Naive thymus-derived CD8-positive, alpha-beta T cell (primary cell): ENCODE data around the gene METTL23. TPM values are rescaled to one million over a fixed set of nuclear protein-coding genes. Genes with fewer than 3 reads are reported as not detected.

ENCODE experiments used
- ATAC-seq, 2 donors: fragments of 150-1000 bp; cut with Tn5 transposase in 1 of 2; sonication (Bioruptor Pico), chemical (Tn5 transposase) in 1 of 2; 1 replicate in 1 of 2; 2 replicates in 1 of 2; pipeline ENCODE4 v1.10.0; 2021; ENCODE audit warnings: mild to moderate bottlenecking in 2 of 2, moderate library complexity in 2 of 2
- POLR2A ChIA-PET: fragments of 350-600 bp; sonication (Branson Sonifier 250); formaldehyde crosslinking; loops from one replicate; lab custom pipeline; 2021; ENCODE audit warnings: antibody characterized with exemption; lab: Charles Lee
- DNase-seq, 10 donors: peaks; one replicate each; pipeline versions ENCODE4 v3.0.0 to v3.0.0-alpha.2; 2020 to 2022
- H3K27ac Mint-ChIP-seq, 10 donors: one replicate each; pipeline ENCODE4 v1.8.0; 2020 to 2022; ENCODE audit warnings: mild to moderate bottlenecking in 10 of 10, mixed read lengths in 10 of 10, moderate library complexity in 4 of 10, inconsistent platforms in 1 of 10
- H3K27me3 Mint-ChIP-seq, 5 donors: one replicate each; pipeline ENCODE4 v1.8.0; 2021 to 2022; ENCODE audit warnings: mixed read lengths in 5 of 5
- H3K36me3 Mint-ChIP-seq, 3 donors: one replicate each; pipeline ENCODE4 v1.8.0; 2020 to 2022; ENCODE audit warnings: mixed read lengths in 3 of 3, mild to moderate bottlenecking in 2 of 3, inconsistent platforms in 1 of 3
- H3K4me1 Mint-ChIP-seq, 4 donors: one replicate each; pipeline ENCODE4 v1.8.0; 2021 to 2022; ENCODE audit warnings: mixed read lengths in 4 of 4
- H3K4me3 Mint-ChIP-seq, 10 donors: one replicate each; pipeline ENCODE4 v1.8.0; 2020 to 2022; ENCODE audit warnings: mild to moderate bottlenecking in 10 of 10, mixed read lengths in 10 of 10, moderate library complexity in 6 of 10, inconsistent platforms in 1 of 10
- H3K9me3 Mint-ChIP-seq, 9 donors: one replicate each; pipeline ENCODE4 v1.8.0; 2020 to 2022; ENCODE audit warnings: mixed read lengths in 9 of 9, mild to moderate bottlenecking in 3 of 9, inconsistent platforms in 1 of 9, moderate library complexity in 1 of 9
- microRNA-seq: library from miRNA; unstranded; fragments of <30 nt; microRNA quantifications from one replicate; pipeline ENCODE4 v1.2.0, GENCODE V29; 2022; ENCODE audit warnings: borderline microRNAs expressed
- polyA plus RNA-seq, 3 donors: library from polyadenylated mRNA; unstranded; fragments of 300-500 nt; fragmentation: Illumina TruSeq; gene quantifications; one replicate each; pipeline ENCODE4 v1.2.3, GENCODE V29; 2021
- total RNA-seq, 8 experiments: library from RNA in 2 of 8; stranded (reverse) in 2 of 8; gene quantifications; one replicate each; pipeline ENCODE4 v1.2.3 and lab custom pipeline; 2021 to 2026

The METTL23 gene
- total and polyA plus RNA-seq, 5 experiments from 2014 or later = 86.2 to 154 (median 140) TPM

DNA sequence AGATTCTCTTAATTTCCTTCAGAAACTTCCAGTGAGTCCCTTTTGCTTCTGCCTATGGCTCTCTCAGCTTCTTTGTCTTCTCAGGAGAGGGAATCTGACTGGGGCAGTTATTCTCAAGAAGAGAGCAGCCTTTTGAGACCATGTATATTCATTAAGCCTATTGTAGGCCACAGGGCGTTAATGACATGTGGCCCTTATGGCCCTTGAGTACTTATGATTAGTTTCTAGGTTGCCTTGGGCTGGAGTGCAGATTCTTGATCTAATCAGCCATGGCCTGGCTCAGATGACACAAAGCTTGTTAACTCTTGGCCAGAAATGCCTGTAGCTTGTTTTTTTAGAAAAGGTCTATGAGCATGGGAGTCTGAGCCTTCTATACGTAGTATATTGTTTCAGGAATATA is 28.6 kb downstream of the METTL23 start:
- no peaks in the 10 kb centered on the region for H3K9me3 Mint-ChIP-seq
- peaks cover 0 to 2% (median 0%) of the 10 kb centered on the region in 3 donors for H3K36me3 Mint-ChIP-seq
- no peak for ATAC-seq
- H3K4me1 Mint-ChIP-seq = peaks cover 14 to 25% (median 24%) of the 10 kb centered on the region in 4 donors
- DNase-seq = no peak
- H3K27me3 Mint-ChIP-seq = no peaks in the 10 kb centered on the region
- POLR2A ChIA-PET = interaction anchor here (1.2 to 6.6 kb wide), 2 partner anchors 18 to 29 kb away, joined by 3 to 109 read pairs; partner anchors contain the start of genes JMJD6, METTL23, MFSD11 and SRSF2
- H3K4me3 Mint-ChIP-seq = no peak overlapping the region
- H3K27ac Mint-ChIP-seq = peak overlapping the region in 5 of 10 donors; percentile 19 to 99 (median 63)

DNA sequence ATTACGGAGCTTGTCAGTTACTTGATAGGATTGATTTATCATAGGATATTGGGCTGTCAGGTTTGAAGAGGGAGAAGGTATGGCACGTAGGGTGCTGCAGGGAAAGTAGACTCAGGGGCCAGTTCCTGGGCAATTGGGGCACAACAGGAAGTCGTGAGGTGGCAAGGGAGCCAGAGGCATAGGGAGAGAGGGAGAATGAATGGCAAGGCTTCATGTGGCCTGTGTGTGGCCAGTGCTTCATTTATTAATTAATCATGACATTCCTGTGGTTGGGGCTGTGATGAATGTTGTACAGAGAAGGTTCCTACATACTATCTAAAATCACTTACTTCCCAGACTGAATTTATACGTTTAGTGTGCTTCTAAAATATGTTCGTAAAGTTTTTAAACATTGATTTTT is 30.6 kb downstream of the METTL23 start:
- ATAC-seq (no peak), DNase-seq (no peak)
- Mint-ChIP-seq H3K4me3 (no peak overlapping the region), H3K4me1 (peaks cover 12 to 21% (median 19%) of the 10 kb centered on the region in 4 donors), H3K36me3 (peaks cover 0 to 2% (median 0%) of the 10 kb centered on the region in 3 donors), H3K9me3 (no peaks in the 10 kb centered on the region), H3K27ac (peak overlapping the region in 2 of 10 donors; percentile 70 to 75), H3K27me3 (no peaks in the 10 kb centered on the region)
- POLR2A ChIA-PET = interaction anchor here (6.6 kb wide), 1 partner anchor 20 kb away, joined by 109 read pairs; the partner anchor contains the start of genes MFSD11 and SRSF2

DNA sequence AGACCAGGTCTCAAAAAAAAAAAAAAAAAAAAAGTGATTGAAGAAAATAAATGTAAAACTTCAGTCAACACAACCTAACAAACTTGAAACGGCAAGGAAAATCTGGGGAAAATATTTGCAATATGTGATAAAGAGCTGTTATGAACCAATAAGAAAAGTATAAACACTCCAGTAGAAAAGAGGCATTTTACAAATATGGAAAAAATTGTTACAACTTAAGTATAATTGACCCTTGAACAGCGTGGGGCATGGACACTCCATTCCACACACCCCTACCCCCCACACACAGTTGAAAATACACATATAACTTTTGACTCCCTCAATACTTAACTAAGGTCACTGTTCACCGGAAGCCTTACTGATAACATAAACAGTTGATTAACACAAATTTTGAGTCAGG is 31.9 kb downstream of the METTL23 start:
- no peak for DNase-seq
- H3K4me1 Mint-ChIP-seq = peaks cover 4 to 8% (median 7%) of the 10 kb centered on the region in 4 donors
- no peaks in the 10 kb centered on the region for H3K27me3 Mint-ChIP-seq
- POLR2A ChIA-PET = interaction anchor here (0.6 to 1.1 kb wide), 5 partner anchors 21 to 36 kb away, joined by 3 to 8 read pairs (median 3); partner anchors contain the start of gene MFSD11
- H3K27ac Mint-ChIP-seq = no peak overlapping the region
- no peak for ATAC-seq
- no peak overlapping the region for H3K4me3 Mint-ChIP-seq
- H3K9me3 Mint-ChIP-seq = no peaks in the 10 kb centered on the region
- peaks cover 0 to 2% (median 0%) of the 10 kb centered on the region in 3 donors for H3K36me3 Mint-ChIP-seq

DNA sequence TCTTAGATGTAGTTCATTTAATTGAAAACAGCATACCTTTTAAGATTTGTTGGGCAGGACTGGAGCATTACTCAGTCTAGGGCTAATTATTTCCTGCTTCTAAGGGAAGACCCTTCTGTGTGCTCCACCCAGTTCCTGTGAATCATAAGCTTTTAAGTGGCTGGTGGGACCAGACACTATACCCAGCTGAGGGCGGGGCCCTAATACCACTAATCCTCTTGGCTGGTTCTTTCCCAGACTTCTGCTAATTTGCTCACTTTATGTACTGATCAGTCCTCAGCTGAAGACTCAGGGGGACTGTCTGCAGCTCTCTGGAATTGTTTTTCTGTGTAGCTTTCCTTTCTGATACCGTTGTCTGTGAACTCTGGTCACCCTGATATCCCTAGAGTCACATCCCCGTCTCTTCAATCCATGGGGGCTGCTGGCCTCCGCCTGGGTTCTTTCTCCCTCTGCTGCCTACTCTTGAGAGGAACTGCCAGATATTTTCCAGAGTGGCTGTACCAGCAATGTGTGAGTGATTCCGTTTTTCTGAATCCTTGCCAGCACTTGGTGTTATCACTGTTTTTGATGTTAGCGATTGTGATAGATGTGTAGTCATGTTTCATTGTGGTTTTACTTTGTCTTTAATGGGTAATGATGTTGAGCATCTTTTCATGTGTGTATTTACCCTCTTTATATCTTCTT is 46.3 kb downstream of the METTL23 start:
- DNase-seq = peak in 9 of 10 donors; percentile 14 to 73 (median 41)
- peak; percentile 86 to 90 for ATAC-seq

DNA sequence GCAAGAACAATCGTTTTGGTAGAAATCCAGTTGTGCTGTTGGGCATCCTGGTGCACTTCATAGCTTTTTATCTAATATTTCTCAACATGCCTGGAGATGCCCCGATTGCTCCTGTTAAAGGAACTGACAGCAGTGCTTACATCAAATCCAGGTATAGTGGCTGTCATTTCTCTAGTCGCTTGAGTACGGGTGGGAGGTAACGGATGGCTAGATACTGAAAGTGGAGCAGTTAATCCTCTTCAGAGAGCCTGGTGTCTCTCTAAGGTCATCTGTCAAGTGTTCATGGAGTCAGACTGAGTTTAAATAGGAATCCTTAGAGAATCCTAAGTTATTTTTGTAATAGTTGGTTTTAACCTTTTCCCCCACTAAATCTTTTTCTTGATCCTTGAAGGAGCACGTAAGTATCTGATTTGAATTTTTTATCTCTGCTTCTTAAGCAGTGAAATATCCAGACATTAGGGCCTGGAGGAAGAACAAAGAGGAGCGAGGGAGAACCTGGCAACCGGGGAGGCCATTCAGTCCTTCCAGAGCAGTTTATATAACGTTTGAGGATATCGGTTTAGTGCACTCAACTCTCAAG is 48.5 kb downstream of the METTL23 start:
- H3K36me3 Mint-ChIP-seq = peaks cover 0 to 59% (median 40%) of the 10 kb centered on the region in 3 donors
- no peak for ATAC-seq
- no peaks in the 10 kb centered on the region for H3K9me3 Mint-ChIP-seq
- peak overlapping the region in 1 of 10 donors; percentile 14 for H3K4me3 Mint-ChIP-seq
- POLR2A ChIA-PET = no interaction called here
- peak overlapping the region in 6 of 10 donors; percentile 32 to 77 (median 67) for H3K27ac Mint-ChIP-seq
- peaks cover 17 to 31% (median 19%) of the 10 kb centered on the region in 4 donors for H3K4me1 Mint-ChIP-seq
- no peak for DNase-seq
- no peaks in the 10 kb centered on the region for H3K27me3 Mint-ChIP-seq

More for the DNA sequence above, 46.3 kb downstream of the METTL23 start:
- peak overlapping the region; percentile 13 to 94 (median 79) for H3K4me3 Mint-ChIP-seq
- peaks cover 0 to 54% (median 45%) of the 10 kb centered on the region in 3 donors for H3K36me3 Mint-ChIP-seq
- H3K27me3 Mint-ChIP-seq = no peaks in the 10 kb centered on the region
- no peaks in the 10 kb centered on the region for H3K9me3 Mint-ChIP-seq
- peak overlapping the region; percentile 85 to 99 (median 91) for H3K27ac Mint-ChIP-seq
- POLR2A ChIA-PET = interaction anchor here (0.7 to 2.7 kb wide), 8 partner anchors 20 to 56 kb away, joined by 3 to 26 read pairs (median 4); partner anchors contain the start of genes METTL23, MFSD11 and SRSF2
- H3K4me1 Mint-ChIP-seq = peaks cover 14 to 31% (median 19%) of the 10 kb centered on the region in 4 donors

DNA sequence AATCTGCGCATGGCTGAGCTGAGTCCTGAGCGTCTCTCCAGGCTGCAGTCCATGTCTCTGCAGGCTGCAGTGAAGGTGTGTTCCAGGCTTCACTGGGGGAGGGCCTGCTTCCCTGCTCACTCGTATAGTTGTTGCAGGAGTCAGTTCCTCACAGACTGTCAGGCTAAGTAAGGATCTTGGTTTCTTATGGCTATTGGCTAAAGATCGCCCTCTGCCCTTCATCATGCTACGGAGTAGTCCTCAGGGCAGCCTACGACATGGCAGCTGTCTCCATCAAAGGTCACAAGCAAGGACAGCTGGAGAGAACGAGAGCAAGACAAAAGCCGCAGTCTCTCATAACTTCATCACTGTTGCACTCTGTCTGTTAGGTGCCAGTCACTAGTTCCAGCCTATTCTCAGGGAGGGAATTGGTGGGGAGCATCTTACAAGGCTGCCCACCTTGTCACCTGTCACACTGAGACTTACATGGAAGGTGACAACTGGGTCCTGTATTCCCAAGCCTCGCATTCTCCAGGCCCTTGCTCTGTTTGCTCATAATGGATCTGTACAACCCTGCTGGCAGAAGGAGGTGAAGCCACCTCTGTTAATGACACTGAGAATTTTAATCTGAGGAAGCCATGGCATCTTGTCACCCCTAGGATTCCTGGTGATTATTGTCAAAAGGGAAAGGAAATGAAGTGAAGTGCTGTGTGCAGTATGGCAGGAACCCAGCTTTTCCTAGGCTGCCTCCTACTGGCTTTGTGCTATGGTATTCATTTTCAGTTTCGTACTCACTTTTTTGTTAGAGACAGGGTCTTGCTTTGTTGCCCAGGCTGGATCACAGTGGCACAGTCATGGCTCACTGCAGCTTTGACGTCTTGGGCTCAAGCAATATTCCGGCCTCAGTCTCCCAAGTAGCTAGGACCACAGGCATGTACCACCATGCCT is 54.7 kb downstream of the METTL23 start:
- DNase-seq = peak in 3 of 10 donors; percentile 3 to 6 (median 4)
- H3K27ac Mint-ChIP-seq = peak overlapping the region in 3 of 10 donors; percentile 17 to 49 (median 25)
- H3K36me3 Mint-ChIP-seq = peaks cover 0 to 33% (median 12%) of the 10 kb centered on the region in 3 donors
- no peak overlapping the region for H3K4me3 Mint-ChIP-seq
- ATAC-seq = peak; percentile 36 to 58
- no peaks in the 10 kb centered on the region for H3K9me3 Mint-ChIP-seq
- H3K4me1 Mint-ChIP-seq = peaks cover 0 to 3% (median 0%) of the 10 kb centered on the region in 4 donors
- H3K27me3 Mint-ChIP-seq = no peaks in the 10 kb centered on the region
- POLR2A ChIA-PET = interaction anchor here (0.5 to 1.4 kb wide), 7 partner anchors 10 to 68 kb away, joined by 3 to 5 read pairs (median 3); partner anchors contain the start of genes MFSD11 and SRSF2

DNA sequence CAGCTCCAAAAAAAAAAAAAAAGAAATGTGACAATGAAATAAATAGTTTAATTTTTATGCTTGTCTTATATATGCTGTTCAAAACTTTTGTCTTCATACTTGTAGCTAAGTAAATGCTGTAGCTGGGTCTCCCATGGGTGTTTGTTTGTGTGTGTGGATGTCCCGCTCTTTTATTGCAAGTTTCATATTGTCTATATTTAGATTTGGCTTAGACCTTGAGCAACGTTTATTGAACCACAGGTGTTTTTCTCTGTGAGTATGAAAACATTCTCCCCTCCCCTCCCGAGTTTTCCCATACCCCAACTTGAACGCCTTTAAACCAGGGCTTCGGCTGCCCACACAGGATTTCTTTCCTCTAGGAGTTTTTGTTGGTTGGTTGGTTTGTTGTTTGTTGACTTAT is 56.5 kb downstream of the METTL23 start:
- Mint-ChIP-seq H3K27ac (peak overlapping the region in 1 of 10 donors; percentile 29), H3K4me1 (peaks cover 0 to 2% (median 0%) of the 10 kb centered on the region in 4 donors), H3K36me3 (peaks cover 0 to 21% (median 4%) of the 10 kb centered on the region in 3 donors), H3K27me3 (no peaks in the 10 kb centered on the region), H3K4me3 (no peak overlapping the region), H3K9me3 (no peaks in the 10 kb centered on the region)
- POLR2A ChIA-PET = interaction anchor here (0.7 kb wide), 1 partner anchor 36 kb away, joined by 3 read pairs; no protein-coding TSS in a partner anchor
- no peak for ATAC-seq
- no peak for DNase-seq

Small RNA genes lying within 50 kb of the gene (microRNA-seq; reads per million reads assigned to microRNA genes)
- gene MIR636 = not detected

Other genes starting within 250 kb of the METTL23 start
- 10 to 100 TPM; 59.4 to 62.4 TPM for gene RHBDF2, start 225.4 kb upstream of the METTL23 start, total RNA-seq
- gene RHBDF2, start 225.4 kb upstream of the METTL23 start, polyA plus RNA-seq = 10 to 100 TPM in 1 of 3 donors, 1 to 10 TPM in 2; 4.8 to 10.2 (median 6.2) TPM
- 1 to 10 TPM in 1 of 2 experiments, under 1 TPM in 1; 0.52 to 2.1 TPM for gene CYGB, start 189.1 kb upstream of the METTL23 start, total RNA-seq
- gene CYGB, start 189.1 kb upstream of the METTL23 start, polyA plus RNA-seq = 1 to 10 TPM in 1 of 3 donors, under 1 TPM in 2; 0.40 to 1.0 (median 0.53) TPM
- 1 to 10 TPM; 4.0 to 5.3 TPM for gene PRCD, start 186.8 kb upstream of the METTL23 start, total RNA-seq
- 10 to 100 TPM in 1 of 3 donors, 1 to 10 TPM in 2; 5.0 to 11.4 (median 7.1) TPM for gene PRCD, start 186.8 kb upstream of the METTL23 start, polyA plus RNA-seq
- gene ST6GALNAC2, start 141.0 kb upstream of the METTL23 start, total RNA-seq = under 1 TPM in 1 of 2 experiments, not detected in 1; 0.44 TPM
- 1 to 10 TPM in 1 of 3 donors, not detected in 2; 1.1 TPM for gene ST6GALNAC2, start 141.0 kb upstream of the METTL23 start, polyA plus RNA-seq
- gene ST6GALNAC1, start 83.1 kb upstream of the METTL23 start, total RNA-seq = not detected
- gene ST6GALNAC1, start 83.1 kb upstream of the METTL23 start, polyA plus RNA-seq = under 1 TPM in 2 of 3 donors, not detected in 1; 0.07 to 0.52 TPM
- gene MXRA7, start 15.9 kb upstream of the METTL23 start, total RNA-seq = 10 to 100 TPM; 13.9 to 16.3 TPM
- gene MXRA7, start 15.9 kb upstream of the METTL23 start, polyA plus RNA-seq = 10 to 100 TPM in 1 of 3 donors, 1 to 10 TPM in 2; 2.2 to 25.3 (median 5.4) TPM
- gene JMJD6, start 233 bp upstream of the METTL23 start, total RNA-seq = 10 to 100 TPM; 36.6 to 37.8 TPM
- 10 to 100 TPM; 10.2 to 34.2 (median 14.4) TPM for gene JMJD6, start 233 bp upstream of the METTL23 start, polyA plus RNA-seq
- gene SRSF2, start 10.5 kb downstream of the METTL23 start, total RNA-seq = 100 to 1,000 TPM; 358 to 377 TPM
- 100 to 1,000 TPM; 101 to 106 (median 105) TPM for gene SRSF2, start 10.5 kb downstream of the METTL23 start, polyA plus RNA-seq
- 10 to 100 TPM; 28.2 to 30.4 TPM for gene MFSD11, start 11.3 kb downstream of the METTL23 start, total RNA-seq
- gene MFSD11, start 11.3 kb downstream of the METTL23 start, polyA plus RNA-seq = 10 to 100 TPM; 18.1 to 23.6 (median 18.9) TPM
- gene MGAT5B, start 141.6 kb downstream of the METTL23 start, total RNA-seq = 1 to 10 TPM; 1.7 to 2.0 TPM
- gene MGAT5B, start 141.6 kb downstream of the METTL23 start, polyA plus RNA-seq = not detected